Stomach (tissue), 9 donors: ENCODE measurements around the gene TRIM56. TPM values are rescaled to one million over a fixed set of nuclear protein-coding genes. Genes with fewer than 3 reads are reported as not detected.
"Not testable (repeated sequence)": the region's sequence is repeated elsewhere in the genome, so short reads cannot be mapped to it uniquely, and the experiment has no call there.

Experiments
- DNase-seq, 2 donors: peaks; one replicate each; pipeline versions ENCODE4 v3.0.0 to v3.0.0-alpha.2; 2013 to 2019
- H3K27ac ChIP-seq, 5 donors: fragments of 200-600 bp in 4 of 5; sonication (generic) in 4 of 5; one replicate each; pipeline ENCODE4 v1.5.1; 2013 to 2019; ENCODE audit warnings: mild to moderate bottlenecking in 1 of 5, moderate library complexity in 1 of 5
- H3K27me3 ChIP-seq, 3 donors: fragments of 200-600 bp; sonication (generic); one replicate each; pipeline ENCODE4 v1.5.1; 2017 to 2019; ENCODE audit warnings: mixed run types in 1 of 3
- H3K36me3 ChIP-seq, 4 donors: fragments of 200-600 bp; sonication (generic); 1 replicate in 3 of 4; 2 replicates in 1 of 4; pipeline ENCODE4 v1.5.1; 2016 to 2019
- H3K4me1 ChIP-seq, 4 donors: fragments of 200-600 bp; sonication (generic); one replicate each; pipeline ENCODE4 v1.5.1; 2016 to 2019
- H3K4me3 ChIP-seq, 4 donors: fragments of 200-600 bp; sonication (generic) in 3 of 4; one replicate each; pipeline ENCODE4 v1.5.1; 2016 to 2019; ENCODE audit warnings: mild to moderate bottlenecking in 1 of 4
- H3K9me3 ChIP-seq, 4 donors: fragments of 200-600 bp; sonication (generic); one replicate each; pipeline ENCODE4 v1.5.1; 2016 to 2019
- EP300 ChIP-seq: sonication (generic); formaldehyde crosslinking; IDR thresholded peaks from one replicate; pipeline ENCODE4 v1.6.1; 2017; ENCODE audit warnings: antibody characterized with exemption
- POLR2A ChIP-seq, 4 donors: fragments of 450-650 bp; IDR thresholded peaks; one replicate each; pipeline ENCODE4 v1.6.1; 2016; ENCODE audit warnings: antibody characterized with exemption in 4 of 4, control low read depth in 2 of 4, mild to moderate bottlenecking in 1 of 4, moderate library complexity in 1 of 4
- POLR2AphosphoS5 ChIP-seq, 3 donors: sonication (generic); formaldehyde crosslinking; IDR thresholded peaks; one replicate each; pipeline ENCODE4 v1.6.1; 2016; ENCODE audit warnings: antibody characterized with exemption in 3 of 3
- WGBS, 5 donors: extraction: QIAGEN DNeasy Blood & Tissue Kit in 3 of 5; methylation state at CpG; one replicate each; pipeline versions ENCODE4 v1.1.5 to v1.1.7; 2013 to 2018; 5-methylcytosine and 5-hydroxymethylcytosine counted together
- intact Hi-C: fragments of 100-400 bp; cut with DNase I; formaldehyde crosslinking; loops from one replicate; pipeline ENCODE4 v1.15.1; 2023; ENCODE audit warnings: low total_unique reads
- polyA plus RNA-seq, 3 donors: library from polyadenylated mRNA; stranded (reverse); fragments of 200-250 nt; gene quantifications; one replicate each; pipeline ENCODE4 v1.2.3, GENCODE V29; 2013
- total RNA-seq, 5 donors: library from RNA; depleted of rRNA; stranded (reverse); fragments of >200 nt; gene quantifications; one replicate each; pipeline versions ENCODE4 v1.1.0 to v1.2.3, GENCODE V29; 2014 to 2016
- TF ChIP-seq, protein P1 (sequence below), 7 experiments: fragments of 450-650 bp in 4 of 7; fragments of 200-600 bp in 3 of 7; sonication (generic) in 3 of 7; IDR thresholded peaks; one replicate each; pipeline ENCODE4 v1.5.1; 2016 to 2019; ENCODE audit warnings: antibody characterized with exemption in 7 of 7, control low read depth in 2 of 7, mild to moderate bottlenecking in 1 of 7
- donor health status: healthy with polysubstance abuse.
- donor health status: Bipolar disorder and iron deficiency.
- donor health status: healthy.

TRIM56 gene
- total and polyA plus RNA-seq, 8 donors: 7.5 to 41.1 (median 17.5) TPM

DNA sequence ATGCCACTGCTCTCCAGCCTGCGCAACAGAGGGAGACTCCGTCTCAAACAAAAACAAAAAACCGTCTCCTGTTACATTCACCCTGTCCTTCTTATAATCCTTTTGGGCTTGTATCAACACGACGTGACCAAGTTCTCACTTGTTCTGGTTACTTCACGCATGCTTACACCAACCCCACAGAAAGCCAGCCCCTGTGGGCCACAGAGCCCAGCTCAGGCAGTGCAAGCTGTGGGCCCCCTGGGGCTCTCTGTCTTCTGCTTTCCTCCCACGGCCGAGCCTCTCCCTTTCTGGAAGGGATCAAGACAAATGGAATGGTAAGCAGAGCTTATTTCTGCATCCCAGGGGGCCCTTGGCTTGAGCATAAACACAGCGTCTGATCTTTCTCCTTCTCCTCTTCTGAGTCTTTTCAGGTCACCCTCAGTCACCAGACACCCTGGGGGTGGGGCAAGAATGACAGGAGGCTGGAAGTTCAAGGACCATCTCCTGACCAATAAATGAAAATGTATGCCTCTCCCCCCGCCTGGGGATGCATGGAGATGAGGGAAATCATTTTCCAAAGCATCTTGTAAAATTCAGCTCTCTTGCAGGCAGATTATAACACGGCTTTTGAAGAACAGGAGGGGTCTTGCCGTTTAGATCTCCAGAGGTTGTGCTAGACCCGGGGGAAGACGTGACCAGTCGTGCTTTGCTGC, 19.0 kb upstream of the TRIM56 start:
- Histone ChIP-seq H3K9me3 (no peaks in the 10 kb centered on the region), H3K27ac (no peak overlapping the region), H3K4me1 (no peaks in the 10 kb centered on the region), H3K4me3 (no peak overlapping the region), H3K27me3 (peaks cover 0 to 80% (median 30%) of the 10 kb centered on the region in 3 donors), H3K36me3 (no peaks in the 10 kb centered on the region)
- peak in 1 of 2 donors; percentile 48 for DNase-seq
- intact Hi-C loops: no loop called here
- TF ChIP-seq POLR2AphosphoS5 (IDR thresholded peaks at IDR 0.05): no peak
- no peak for TF ChIP-seq EP300
- no peak for TF ChIP-seq POLR2A (IDR thresholded peaks at IDR 0.05)
- TF ChIP-seq, protein P1, sequence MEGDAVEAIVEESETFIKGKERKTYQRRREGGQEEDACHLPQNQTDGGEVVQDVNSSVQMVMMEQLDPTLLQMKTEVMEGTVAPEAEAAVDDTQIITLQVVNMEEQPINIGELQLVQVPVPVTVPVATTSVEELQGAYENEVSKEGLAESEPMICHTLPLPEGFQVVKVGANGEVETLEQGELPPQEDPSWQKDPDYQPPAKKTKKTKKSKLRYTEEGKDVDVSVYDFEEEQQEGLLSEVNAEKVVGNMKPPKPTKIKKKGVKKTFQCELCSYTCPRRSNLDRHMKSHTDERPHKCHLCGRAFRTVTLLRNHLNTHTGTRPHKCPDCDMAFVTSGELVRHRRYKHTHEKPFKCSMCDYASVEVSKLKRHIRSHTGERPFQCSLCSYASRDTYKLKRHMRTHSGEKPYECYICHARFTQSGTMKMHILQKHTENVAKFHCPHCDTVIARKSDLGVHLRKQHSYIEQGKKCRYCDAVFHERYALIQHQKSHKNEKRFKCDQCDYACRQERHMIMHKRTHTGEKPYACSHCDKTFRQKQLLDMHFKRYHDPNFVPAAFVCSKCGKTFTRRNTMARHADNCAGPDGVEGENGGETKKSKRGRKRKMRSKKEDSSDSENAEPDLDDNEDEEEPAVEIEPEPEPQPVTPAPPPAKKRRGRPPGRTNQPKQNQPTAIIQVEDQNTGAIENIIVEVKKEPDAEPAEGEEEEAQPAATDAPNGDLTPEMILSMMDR (IDR thresholded peaks at IDR 0.05): no peak
- WGBS, 5 donors: 20 to 41% (median 36%) methylated on average over 15 of the region's 15 CpGs

DNA sequence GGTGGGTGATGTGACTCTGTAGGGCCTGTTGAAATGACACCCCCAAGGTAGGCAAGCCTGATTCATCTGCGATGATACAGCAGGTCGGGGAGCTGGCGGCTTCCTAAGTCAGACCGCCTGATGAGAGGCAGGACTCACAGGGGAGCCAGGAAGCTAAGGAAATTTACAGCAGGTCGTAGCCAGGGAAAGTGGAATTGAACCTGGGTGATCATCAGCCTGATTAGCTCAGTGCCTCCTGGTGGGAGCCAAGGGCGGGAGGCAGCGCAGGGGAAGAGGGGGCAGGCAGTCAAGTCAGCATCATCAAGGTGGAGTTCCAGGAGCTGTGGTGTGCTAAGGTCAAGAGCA, 18.5 kb upstream of the TRIM56 start:
- Histone ChIP-seq H3K4me1 (no peaks in the 10 kb centered on the region), H3K4me3 (no peak overlapping the region), H3K36me3 (no peaks in the 10 kb centered on the region), H3K27me3 (peaks cover 0 to 77% (median 30%) of the 10 kb centered on the region in 3 donors), H3K27ac (no peak overlapping the region), H3K9me3 (no peaks in the 10 kb centered on the region)
- WGBS, 5 donors: 50 to 62% (median 55%) methylated on average over 7 of the region's 7 CpGs
- no peak for TF ChIP-seq EP300
- TF ChIP-seq, protein P1 (IDR thresholded peaks at IDR 0.05): no peak
- no peak for TF ChIP-seq POLR2A (IDR thresholded peaks at IDR 0.05)
- no peak for TF ChIP-seq POLR2AphosphoS5 (IDR thresholded peaks at IDR 0.05)
- no peak for DNase-seq
- intact Hi-C loops: no loop called here

DNA sequence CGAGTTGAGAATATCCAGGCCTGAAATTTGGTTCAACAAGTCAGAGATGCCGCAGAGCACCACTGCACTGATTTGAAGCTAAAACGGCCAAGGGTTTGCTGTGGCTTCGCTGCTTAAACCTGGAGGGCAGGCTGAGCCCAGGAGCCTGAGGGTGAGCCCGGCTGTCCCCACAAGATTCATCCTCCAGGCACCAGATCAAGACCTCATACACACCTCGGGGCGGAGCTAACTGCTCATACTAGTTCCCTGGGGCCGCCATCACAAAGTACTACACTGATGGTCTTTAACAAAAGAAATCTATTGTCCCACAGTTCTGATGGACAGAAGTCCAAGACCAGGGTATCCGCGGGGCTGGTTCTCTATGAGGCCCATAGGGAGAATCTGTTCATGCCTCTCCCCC, 16.9 kb upstream of the TRIM56 start:
- H3K36me3 ChIP-seq: no peaks in the 10 kb centered on the region
- intact Hi-C loops: no loop called here
- H3K27me3 ChIP-seq: peaks cover 0 to 75% (median 30%) of the 10 kb centered on the region in 3 donors
- H3K27ac ChIP-seq: no peak overlapping the region
- DNase-seq: no peak
- no peaks in the 10 kb centered on the region for H3K9me3 ChIP-seq
- TF ChIP-seq POLR2AphosphoS5 (IDR thresholded peaks at IDR 0.05) (no peak), POLR2A (IDR thresholded peaks at IDR 0.05) (no peak), EP300 (no peak)
- TF ChIP-seq, protein P1 (IDR thresholded peaks at IDR 0.05): no peak
- 80 to 89% (median 85%) methylated on average over 9 to 10 of the region's 10 CpGs for WGBS, 5 donors
- H3K4me3 ChIP-seq: no peak overlapping the region
- no peaks in the 10 kb centered on the region for H3K4me1 ChIP-seq

DNA sequence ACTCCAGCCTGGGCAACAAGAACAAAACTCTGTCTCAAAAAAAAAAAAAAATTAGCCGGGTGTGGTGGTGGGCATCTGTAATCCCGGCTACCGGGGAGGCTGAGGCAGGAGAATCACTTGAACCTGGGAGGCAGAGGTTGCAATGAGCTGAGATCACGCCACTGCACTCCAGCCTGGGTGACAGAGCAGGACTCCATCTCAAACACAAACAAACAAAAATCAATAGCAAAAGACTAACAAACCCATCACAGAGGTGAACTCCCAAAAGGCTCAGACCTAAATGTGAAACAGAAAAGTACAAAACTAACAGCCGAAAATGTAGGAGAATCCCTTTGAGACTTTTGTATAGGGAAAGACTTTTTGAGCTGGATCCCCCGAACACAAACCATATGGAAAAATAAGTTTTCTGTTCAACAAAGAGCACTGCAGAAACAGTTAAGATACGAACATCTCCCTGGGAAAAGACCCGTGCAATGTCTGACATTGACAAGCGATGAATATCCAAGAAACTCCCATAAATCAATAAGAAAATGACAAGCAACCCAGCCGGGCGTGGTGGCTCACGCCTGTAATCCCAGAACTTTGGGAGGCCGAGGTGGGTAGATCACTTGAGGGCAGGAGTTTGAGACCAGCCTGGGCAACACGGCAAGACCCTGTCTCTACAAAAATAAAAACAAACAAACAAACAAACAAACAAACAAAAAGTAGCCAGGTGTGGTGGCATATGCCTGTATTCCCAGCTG, 13.7 kb upstream of the TRIM56 start:
- H3K9me3 ChIP-seq, H3K4me3 ChIP-seq, intact Hi-C loops, H3K4me1 ChIP-seq, H3K36me3 ChIP-seq, DNase-seq, H3K27ac ChIP-seq: not testable (repeated sequence)
- WGBS, 5 donors: 70 to 72% (median 72%) methylated on average over 14 of the region's 14 CpGs
- peaks cover 0 to 45% (median 6%) of the 10 kb centered on the region in 3 donors for H3K27me3 ChIP-seq

DNA sequence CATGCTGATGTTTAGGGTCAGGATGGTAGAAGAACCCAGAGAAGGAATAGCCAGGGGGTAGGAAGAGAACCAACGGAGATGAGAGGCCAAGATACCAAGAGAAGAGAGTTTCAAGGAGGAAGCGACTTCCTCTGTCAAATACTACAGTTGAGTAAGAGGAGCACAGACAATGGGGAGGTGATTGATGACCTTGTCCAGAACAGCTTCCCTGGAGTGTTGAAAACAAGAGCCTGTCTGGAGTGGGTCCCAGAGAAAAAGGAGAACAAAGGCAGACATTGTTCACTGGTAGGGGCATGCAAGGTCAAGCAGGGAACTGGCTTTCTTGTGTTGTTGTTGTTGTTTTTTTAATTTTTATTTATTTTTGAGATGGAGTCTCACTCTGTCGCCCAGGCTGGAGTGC, 9.6 kb upstream of the TRIM56 start:
- no peak for DNase-seq
- Histone ChIP-seq H3K4me3 (no peak overlapping the region), H3K27me3 (peaks cover 0 to 25% (median 0%) of the 10 kb centered on the region in 3 donors), H3K27ac (no peak overlapping the region), H3K9me3 (no peaks in the 10 kb centered on the region), H3K36me3 (no peaks in the 10 kb centered on the region), H3K4me1 (peaks cover 0 to 6% (median 3%) of the 10 kb centered on the region in 4 donors)
- TF ChIP-seq POLR2A (IDR thresholded peaks at IDR 0.05) (no peak), EP300 (no peak), POLR2AphosphoS5 (IDR thresholded peaks at IDR 0.05) (no peak)
- TF ChIP-seq, protein P1 (IDR thresholded peaks at IDR 0.05): no peak
- intact Hi-C loops: no loop called here
- 56 to 74% (median 62%) methylated on average over 3 of the region's 3 CpGs for whole genome bisulfite sequencing, 5 donors

DNA sequence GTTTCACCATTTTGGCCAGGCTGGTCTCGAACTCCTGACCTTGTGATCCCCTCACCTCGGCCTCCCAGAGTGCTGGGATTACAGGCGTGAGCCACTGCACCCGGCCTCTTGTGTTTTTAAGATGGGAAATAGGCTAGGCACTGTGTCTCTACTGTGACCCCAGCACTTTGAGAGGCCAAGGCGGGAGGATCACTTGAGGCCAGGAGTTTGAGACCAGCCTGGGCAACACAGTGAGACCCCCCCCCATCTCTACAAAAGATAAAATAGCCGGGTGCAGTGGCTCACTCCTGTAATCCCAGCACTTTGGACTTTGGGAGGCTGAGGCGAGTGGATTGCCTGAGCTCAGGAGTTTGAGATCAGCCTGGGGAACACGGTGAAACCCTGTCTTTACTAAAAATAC, 9.1 kb upstream of the TRIM56 start:
- H3K27ac ChIP-seq, H3K9me3 ChIP-seq, DNase-seq, H3K4me3 ChIP-seq, H3K4me1 ChIP-seq, H3K36me3 ChIP-seq, intact Hi-C loops: not testable (repeated sequence)
- peaks cover 0 to 25% (median 0%) of the 10 kb centered on the region in 3 donors for H3K27me3 ChIP-seq
- 65 to 72% (median 68%) methylated on average over 8 of the region's 8 CpGs for WGBS, 5 donors
